LNCAP (cell line): ENCODE measurements around the gene POU6F2.

Experiments used
- TF ChIP-seq, protein P1 (sequence below): fragments of 450-650 bp; IDR thresholded peaks from 2 replicates; pipeline ENCODE4 v1.5.1; 2017; ENCODE audit warnings: mild to moderate bottlenecking

Gene POU6F2

DNA sequence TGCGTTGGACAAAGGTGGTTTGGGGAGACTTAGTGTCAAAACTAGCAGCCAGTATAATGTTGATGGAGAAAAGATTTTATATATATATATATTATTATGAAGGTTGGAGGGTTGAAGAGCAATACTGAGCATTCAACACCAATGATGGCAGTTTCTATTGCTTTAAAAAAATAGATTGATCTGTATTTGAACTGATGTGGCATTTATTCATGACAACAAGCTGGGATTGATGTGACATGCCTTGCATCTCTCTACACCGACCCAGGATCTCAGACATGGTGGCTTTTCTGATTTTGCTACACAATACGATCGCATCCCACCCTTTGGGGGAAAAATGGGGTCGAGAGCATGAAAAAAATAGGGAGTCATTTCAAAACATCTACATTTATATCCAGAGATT, 175.4 kb downstream of the POU6F2 start:
- TF ChIP-seq, protein P1, sequence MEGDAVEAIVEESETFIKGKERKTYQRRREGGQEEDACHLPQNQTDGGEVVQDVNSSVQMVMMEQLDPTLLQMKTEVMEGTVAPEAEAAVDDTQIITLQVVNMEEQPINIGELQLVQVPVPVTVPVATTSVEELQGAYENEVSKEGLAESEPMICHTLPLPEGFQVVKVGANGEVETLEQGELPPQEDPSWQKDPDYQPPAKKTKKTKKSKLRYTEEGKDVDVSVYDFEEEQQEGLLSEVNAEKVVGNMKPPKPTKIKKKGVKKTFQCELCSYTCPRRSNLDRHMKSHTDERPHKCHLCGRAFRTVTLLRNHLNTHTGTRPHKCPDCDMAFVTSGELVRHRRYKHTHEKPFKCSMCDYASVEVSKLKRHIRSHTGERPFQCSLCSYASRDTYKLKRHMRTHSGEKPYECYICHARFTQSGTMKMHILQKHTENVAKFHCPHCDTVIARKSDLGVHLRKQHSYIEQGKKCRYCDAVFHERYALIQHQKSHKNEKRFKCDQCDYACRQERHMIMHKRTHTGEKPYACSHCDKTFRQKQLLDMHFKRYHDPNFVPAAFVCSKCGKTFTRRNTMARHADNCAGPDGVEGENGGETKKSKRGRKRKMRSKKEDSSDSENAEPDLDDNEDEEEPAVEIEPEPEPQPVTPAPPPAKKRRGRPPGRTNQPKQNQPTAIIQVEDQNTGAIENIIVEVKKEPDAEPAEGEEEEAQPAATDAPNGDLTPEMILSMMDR, result no peak

DNA sequence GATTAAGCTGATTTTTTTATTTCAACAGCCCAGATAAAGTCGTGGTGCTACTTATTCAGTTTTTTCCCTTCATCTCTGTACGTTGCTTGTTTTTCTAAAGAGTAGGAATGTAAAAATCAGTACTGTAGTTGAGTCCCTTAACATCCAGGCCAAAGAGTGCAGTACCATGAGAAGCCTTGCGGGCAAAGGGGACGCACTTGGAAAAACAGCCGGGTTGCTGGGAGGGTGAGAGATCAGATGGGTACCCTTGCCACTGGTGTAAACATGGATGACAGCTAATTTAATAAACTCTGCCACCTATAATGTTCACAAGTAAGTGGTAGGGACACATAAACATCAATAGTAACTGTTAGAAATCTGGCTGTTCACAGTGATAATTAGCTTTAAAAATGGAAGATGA, 175.9 kb downstream of the POU6F2 start:
- TF ChIP-seq, protein P1, result no peak

DNA sequence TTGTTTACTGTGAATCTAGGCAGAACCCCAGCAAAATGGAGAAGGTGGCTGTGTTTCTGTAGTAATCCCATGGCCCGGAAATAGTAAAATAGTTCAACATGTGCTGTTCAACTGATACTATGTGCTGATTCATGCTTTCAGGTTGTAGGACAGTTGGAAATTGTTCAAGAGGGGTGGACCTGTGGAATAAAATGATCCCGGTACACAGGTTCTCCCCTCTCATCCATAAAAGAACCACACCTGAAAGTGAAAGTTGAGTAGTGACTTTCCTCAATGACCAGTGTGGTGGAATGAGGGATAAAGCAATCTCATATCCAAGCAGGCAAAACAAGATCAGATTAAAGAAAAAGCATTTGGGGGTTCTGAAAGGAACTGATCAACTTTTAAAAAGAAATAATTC, 177.1 kb downstream of the POU6F2 start:
- TF ChIP-seq, protein P1, result no peak

DNA sequence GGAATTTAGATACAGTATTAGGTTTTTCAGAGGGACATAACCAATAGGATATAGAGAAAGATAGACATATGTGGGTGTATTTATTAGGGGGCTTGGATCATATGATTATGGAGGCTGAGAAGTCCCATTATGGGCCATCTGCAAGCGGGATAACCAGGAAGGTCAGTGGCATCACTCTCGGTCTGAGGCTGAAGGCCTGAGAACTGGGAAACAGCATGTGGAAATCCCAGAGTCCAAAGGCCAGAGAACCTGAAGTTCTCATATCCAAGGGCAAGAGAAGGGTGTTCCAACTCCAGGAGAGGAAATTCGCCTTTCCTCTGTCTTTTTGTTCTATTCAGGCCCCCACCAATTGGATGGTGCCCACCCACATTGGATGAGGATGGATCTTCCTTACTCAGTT, 180.7 kb downstream of the POU6F2 start:
- TF ChIP-seq, protein P1, result no peak

DNA sequence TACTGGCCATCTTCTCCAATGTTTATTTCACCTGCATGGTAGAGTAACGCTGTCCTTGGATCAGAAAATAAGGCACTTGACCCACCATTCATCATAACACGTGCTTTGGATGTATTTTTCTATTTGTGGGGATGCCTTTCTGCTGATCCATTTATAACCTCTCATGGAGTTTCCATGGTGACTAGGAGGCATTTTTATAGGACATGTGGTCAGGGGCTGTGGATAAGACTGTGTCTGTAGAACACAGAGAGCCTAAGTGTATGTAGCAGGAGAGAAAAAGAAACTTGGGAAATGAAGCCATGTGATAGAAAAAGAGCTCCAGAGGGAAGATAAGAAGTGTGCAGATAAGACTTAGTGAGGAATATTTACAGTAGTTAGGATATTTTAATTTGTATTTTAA, 184.2 kb downstream of the POU6F2 start:
- TF ChIP-seq, protein P1, result no peak

DNA sequence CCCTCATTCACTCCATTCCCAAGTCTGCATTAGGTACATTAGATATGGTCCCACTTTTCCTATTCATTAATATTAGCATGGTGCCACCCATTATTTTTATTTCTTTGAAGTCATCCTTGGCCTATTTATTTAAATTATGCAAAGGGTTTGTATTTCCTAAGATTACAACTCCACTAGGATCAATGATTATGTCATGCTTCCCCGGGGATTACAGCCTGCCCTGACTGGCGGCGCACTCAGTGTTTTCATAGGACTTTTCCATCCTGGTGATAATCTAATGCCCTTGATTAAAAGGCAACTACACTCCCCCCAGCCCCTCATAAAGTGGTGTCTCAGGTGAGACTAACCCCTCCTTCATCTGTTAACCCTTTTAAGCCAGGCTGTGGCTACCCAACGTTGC, 187.2 kb downstream of the POU6F2 start:
- TF ChIP-seq, protein P1, result no peak

DNA sequence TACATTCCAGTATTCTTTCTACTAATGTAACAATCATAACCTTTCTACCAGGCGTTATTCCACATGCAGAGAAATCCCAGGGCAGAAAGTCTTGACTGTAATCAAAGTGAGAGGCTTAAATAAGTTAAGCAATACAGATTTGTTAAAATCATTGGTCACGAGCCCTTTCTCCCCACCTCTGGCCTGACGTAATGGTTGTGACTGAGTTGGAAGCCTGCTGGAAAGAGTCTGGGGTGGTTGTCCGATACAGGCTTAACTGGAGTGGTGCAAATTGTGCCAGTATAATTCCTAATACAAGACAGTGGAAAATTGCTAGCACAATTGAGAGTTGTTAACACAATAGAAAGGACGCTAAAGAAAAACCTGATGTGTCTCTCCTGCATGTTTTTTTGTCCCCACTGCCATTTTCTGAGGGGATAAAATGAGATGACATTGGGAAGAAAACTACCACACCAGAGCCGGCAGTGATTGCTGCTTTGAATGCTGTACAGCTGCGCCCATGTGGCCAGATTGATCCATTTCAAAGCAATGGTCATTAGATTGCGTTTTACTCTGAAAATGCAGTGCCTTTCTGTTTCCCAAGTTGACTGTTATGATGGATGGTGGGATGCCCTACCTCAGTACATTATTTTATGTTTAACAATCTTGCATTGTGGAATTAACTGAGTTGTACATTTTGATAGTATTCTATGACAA, 190.8 kb downstream of the POU6F2 start:
- TF ChIP-seq, protein P1, result no peak

DNA sequence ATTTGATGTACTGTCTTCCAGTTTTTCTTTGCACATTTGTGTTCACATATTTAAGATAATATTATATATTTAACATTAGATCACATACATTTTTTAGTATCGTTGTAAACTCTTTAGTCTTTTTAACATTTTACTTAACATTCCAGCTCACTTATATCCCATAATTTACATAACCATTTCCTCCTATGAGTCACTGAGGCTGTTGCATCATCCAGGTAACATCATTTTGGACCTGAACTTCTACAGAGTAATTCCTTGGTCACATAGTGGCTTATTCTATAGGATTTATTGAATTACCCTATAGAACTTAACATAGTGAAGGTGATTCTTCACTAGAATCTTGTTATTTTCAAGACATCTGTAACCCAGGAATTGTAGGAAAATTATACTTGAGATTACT, 194.4 kb downstream of the POU6F2 start:
- TF ChIP-seq, protein P1, result no peak
